ENCODE measurements around the gene MYO1C. TPM values are rescaled to one million over a fixed set of nuclear protein-coding genes. Genes with fewer than 3 reads are reported as not detected.

MYO1C gene
- total RNA-seq, 4 donors from 2014 or later: 144 to 232 (median 179) TPM

- peak; percentile 46 to 54 for TF ChIP-seq POLR2A (IDR thresholded peaks at IDR 0.05)
- no peak for TF ChIP-seq CTCF (IDR thresholded peaks at IDR 0.05)
- Histone ChIP-seq H3K36me3 (peaks cover 0 to 3% (median 0%) of the 10 kb centered on the region in 3 donors), H3K27ac (peak overlapping the region; percentile 88 to 99 (median 92)), H3K4me1 (peaks cover 7 to 65% (median 26%) of the 10 kb centered on the region in 4 donors), H3K27me3 (no peaks in the 10 kb centered on the region), H3K9me3 (no peaks in the 10 kb centered on the region), H3K4me3 (peak overlapping the region; percentile 73 to 90 (median 86))
- peak; percentile 76 to 87 (median 85) for DNase-seq
Measured at GRCh38 chr17:1490643-1491442, 1.6 kb downstream of the MYO1C start.

- Histone ChIP-seq H3K4me1 (peaks cover 7 to 78% (median 34%) of the 10 kb centered on the region in 4 donors), H3K9me3 (no peaks in the 10 kb centered on the region), H3K4me3 (peak overlapping the region in 3 of 4 donors; percentile 63 to 88 (median 65)), H3K27me3 (no peaks in the 10 kb centered on the region), H3K36me3 (peaks cover 0 to 5% (median 0%) of the 10 kb centered on the region in 3 donors), H3K27ac (peak overlapping the region; percentile 88 to 99 (median 94))
- no peak for TF ChIP-seq POLR2A (IDR thresholded peaks at IDR 0.05)
- no peak for TF ChIP-seq CTCF (IDR thresholded peaks at IDR 0.05)
- no peak for DNase-seq
Measured at GRCh38 chr17:1488826-1489270, 3.6 kb downstream of the MYO1C start.

- H3K36me3 ChIP-seq: peaks cover 0 to 12% (median 0%) of the 10 kb centered on the region in 3 donors
- TF ChIP-seq POLR2A (IDR thresholded peaks at IDR 0.05) (peak in 1 of 2 donors; percentile 37), CTCF (IDR thresholded peaks at IDR 0.05) (peak in 2 of 6 experiments; percentile 18 to 24)
Measured at GRCh38 chr17:1487939-1488825, 4.3 kb downstream of the MYO1C start.

GRCh38 chr17:1486802-1487695 lies 5.4 kb downstream of the MYO1C start:
- H3K4me3 ChIP-seq: peak overlapping the region; percentile 63 to 88 (median 73)
- H3K27me3 ChIP-seq: no peaks in the 10 kb centered on the region
- peak; percentile 20 to 48 for TF ChIP-seq POLR2A (IDR thresholded peaks at IDR 0.05)
- TF ChIP-seq CTCF (IDR thresholded peaks at IDR 0.05): peak in 1 of 6 experiments; percentile 2
- peak overlapping the region; percentile 88 to 99 (median 94) for H3K27ac ChIP-seq
- H3K4me1 ChIP-seq: peaks cover 3 to 70% (median 26%) of the 10 kb centered on the region in 4 donors
- no peaks in the 10 kb centered on the region for H3K9me3 ChIP-seq
- peak; percentile 78 to 93 (median 91) for DNase-seq
- peaks cover 0 to 20% (median 0%) of the 10 kb centered on the region in 3 donors for H3K36me3 ChIP-seq

More at GRCh38 chr17:1487939-1488825, 4.3 kb downstream of the MYO1C start:
- H3K9me3 ChIP-seq: no peaks in the 10 kb centered on the region
- peak; percentile 88 to 92 (median 91) for DNase-seq
- H3K27me3 ChIP-seq: no peaks in the 10 kb centered on the region
- peak overlapping the region; percentile 88 to 99 (median 94) for H3K27ac ChIP-seq
- H3K4me1 ChIP-seq: peaks cover 7 to 79% (median 34%) of the 10 kb centered on the region in 4 donors
- H3K4me3 ChIP-seq: peak overlapping the region; percentile 63 to 88 (median 73)

Measured in Peyer's patch (tissue), 4 donors.